SK-N-DZ (cell line): ENCODE measurements around the gene KCNH3.
"Not testable (repeated sequence)": the region's sequence is repeated elsewhere in the genome, so short reads cannot be mapped to it uniquely, and the experiment has no call there.

Experiments used
- DNase-seq: peaks from one replicate; pipeline ENCODE4 v3.0.0-alpha.2; 2015; ENCODE audit warnings: low spot score

KCNH3 gene

DNA sequence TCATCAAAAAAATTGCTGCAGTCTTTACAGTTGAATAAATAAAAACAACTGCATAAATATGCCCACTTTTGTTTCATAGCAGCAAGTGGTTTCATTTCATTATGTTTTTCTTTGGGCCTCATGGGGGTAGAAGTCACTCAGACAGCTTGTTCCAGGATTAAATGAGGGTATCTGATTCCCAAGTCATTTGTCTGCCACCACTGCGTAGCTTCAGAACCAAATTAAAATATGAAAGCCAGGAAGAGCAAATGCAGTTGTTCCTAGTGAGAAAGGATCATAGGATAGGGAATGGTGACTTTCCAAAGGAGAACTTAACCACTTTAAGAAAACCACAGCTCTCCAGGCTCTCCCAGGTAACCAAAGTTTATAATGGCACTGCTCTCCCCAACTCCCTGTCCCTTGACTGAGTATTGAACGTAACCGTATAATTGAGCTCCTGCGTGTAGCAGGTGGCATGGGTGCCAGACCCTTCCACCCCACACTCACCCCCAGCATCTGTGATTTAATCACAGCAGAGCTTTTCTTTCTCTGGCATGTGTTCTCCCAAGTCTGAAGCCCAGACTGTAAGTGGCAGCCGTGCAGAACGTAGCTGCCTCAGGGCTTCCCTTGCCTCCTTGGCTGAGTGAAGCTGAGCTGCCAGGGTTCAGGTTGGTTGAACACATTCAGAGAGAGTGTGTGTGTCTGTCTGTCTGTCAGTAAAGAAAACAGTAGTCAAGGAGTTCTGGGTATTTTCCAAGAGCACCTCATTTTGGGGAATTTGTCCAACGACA is 11.3 kb upstream of the KCNH3 start:
- DNase-seq: no peak

DNA sequence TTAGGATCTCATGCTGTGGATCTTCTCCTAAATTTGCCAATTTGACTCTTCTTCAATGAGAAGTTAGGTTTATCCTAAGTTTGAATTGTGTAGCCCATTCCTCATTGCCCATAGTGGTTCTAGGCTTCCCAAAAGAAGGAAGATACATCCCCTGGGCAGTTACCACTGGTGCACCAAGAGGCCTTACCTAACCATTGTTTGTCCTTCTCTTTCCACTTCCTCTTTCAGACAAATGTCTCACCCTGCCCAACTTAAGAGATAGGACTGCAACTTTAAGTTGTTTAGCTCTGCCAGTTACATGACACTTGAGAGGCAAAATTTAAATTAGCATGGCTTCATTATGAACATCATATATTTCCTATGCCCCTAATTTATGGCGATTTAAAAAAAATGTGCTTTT is 9.4 kb upstream of the KCNH3 start:
- DNase-seq: no peak

DNA sequence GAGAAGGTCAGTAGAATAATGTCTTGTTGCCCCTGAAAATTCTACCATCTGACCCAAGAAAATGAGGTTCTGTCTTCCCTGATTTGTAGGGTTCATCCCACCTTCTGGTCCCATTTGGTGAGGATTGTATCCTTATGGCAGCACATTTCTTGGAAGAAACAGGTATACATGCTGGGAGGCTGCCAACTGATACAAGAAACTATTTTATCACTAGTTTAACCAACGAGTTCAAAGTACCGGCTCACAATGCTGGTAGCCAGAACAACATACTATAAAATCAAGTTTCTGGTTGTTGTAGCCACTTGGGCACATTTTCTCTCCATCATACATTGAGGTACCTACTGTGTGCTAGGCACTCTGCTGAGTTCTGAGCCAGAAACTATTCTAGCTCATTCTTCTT is 7.1 kb upstream of the KCNH3 start:
- no peak for DNase-seq

DNA sequence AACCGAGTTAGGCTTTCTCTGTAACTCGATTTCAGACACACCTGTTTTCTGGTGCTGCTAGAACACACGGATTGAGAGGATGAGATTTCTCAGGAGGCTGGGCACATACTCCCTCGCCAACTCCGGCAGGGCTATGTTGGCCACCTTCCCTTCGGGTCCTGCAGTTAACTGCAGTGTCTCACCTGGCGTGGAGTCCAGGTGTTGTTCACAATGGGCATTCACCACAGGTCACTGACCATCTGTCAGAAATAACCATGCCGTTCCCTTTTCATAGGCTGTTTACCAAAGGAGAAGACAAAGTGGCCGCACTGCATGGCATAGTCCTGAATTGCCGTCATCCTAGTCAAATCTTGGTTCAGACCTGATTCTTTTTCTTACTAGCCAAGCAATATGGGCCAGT is 5.5 kb upstream of the KCNH3 start:
- peak; percentile 56 for DNase-seq

DNA sequence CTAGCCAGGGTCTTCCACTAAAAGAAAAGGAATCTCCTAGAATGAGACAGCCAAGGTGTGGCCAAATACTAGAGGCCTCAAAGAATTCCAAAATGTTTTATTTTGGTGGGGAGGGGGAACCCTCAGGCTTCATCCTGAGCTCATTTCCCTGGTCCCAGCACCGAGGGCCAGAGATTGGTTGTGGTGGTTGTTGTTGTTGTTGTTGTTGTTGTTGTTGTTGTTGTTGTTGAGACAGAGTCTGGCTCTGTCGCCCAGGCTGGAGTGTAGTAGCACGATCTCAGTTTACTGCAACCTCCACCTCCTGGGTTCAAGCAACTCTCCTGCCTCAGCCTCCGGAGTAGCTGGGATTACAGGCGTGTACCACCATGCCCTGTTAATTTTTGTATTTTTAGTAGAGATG is 4.7 kb upstream of the KCNH3 start:
- DNase-seq: not testable (repeated sequence)

DNA sequence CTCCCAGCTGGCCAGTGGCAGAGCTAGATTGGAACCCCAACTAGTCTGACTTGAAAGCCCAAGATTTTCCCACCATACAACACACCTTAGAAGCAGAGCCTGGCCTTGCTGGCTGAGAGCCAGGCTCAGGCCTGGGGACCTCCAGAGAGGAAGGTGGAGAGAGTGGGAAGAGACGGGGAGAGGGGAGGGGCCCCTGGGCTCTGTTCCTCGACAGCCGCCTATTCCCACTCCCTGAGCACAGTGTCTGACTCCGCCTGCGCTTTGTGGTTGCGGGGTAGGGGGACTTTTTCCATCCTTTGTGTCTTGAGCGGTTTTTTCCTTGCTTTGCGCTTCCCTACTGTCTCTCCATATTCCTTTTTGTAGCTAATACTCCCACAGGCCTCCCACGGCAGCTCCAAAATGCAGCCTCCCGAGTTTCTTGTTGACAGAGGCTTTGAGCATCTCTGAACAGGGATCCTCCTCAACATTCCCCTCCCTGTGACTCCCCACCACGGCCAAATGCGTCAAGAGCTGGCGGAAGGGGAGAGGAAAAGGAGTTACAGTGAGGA is 4.0 kb upstream of the KCNH3 start:
- DNase-seq: peak; percentile 73

DNA sequence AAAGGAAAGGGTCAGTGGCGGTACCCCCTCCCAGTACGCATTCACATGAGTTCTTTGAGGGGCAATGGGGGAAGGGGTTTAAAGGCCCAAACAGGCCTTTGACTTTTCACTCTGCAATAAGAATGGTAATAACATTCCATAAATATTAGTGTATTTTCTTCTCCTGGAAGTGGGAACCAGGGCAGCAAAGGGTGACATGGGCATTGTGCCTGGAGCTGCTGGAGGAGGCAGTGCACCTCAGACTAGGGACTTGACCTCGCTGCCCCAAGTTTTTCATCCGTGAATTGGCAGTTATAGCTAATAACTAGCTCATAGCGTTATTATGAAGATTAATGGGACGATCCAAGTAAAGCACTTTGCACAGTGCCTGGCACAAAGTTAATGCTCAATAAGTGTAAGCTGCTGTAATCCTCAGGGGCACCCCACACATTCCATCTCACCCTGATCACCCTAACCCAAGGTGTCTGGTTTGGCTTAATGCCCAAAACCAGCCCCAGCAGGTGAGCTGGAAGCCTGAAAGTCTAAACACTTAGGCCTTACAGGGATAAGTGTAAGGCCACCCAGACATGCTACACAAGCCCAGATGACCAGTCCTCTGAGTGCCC is 2.8 kb upstream of the KCNH3 start:
- DNase-seq: no peak

DNA sequence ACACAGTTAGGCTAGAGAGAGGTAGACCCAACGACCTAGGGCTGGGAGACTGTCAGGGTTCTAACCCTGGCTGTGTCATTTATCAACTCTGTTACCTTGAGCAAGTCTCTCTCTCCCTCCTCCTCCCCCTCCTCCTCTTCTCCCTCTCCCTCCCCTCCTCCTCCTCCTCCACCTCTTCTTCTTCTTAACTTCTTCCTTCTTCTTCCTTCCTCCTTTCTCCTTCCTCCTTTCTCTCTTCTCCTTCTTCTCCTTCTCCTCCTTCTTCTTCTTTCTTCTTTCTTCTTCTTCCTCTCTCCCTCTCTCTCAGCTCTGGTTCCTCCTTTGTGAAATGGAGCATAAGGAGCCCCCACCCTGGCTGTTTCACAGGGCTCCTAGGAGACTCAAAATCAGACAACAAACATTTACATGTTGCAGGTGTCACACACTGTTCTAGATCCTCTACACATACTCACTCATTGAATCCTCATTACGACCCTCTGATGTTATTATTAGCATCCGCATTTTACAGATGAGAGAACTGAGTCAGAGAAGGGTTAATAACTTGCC is 2.2 kb upstream of the KCNH3 start:
- DNase-seq: no peak

DNA sequence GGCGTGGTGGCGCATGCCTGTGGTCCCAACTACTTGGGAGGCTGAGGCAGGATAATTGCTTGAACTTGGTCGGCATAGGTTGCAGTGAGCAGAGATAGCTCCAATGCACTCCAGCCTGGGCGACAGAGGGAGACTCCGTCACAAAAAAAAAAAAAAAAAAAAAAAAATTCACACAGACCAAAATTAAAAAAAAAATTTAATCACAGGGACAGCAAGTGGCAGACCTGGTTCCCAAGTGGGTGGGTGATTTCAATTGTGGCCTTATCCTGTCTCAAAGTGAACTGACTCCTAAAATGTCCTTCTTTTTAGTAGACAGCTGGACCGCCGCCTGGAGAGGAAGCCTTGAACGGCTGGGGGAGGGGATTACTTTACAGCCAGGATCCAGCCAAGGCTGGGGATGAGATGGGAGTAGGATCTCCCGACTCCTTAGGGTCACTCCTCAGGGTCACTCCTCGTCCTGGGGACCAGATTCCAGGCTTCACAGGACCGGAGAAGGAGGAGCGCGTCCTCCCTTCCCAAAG is 1.5 kb upstream of the KCNH3 start:
- DNase-seq: peak; percentile 37

DNA sequence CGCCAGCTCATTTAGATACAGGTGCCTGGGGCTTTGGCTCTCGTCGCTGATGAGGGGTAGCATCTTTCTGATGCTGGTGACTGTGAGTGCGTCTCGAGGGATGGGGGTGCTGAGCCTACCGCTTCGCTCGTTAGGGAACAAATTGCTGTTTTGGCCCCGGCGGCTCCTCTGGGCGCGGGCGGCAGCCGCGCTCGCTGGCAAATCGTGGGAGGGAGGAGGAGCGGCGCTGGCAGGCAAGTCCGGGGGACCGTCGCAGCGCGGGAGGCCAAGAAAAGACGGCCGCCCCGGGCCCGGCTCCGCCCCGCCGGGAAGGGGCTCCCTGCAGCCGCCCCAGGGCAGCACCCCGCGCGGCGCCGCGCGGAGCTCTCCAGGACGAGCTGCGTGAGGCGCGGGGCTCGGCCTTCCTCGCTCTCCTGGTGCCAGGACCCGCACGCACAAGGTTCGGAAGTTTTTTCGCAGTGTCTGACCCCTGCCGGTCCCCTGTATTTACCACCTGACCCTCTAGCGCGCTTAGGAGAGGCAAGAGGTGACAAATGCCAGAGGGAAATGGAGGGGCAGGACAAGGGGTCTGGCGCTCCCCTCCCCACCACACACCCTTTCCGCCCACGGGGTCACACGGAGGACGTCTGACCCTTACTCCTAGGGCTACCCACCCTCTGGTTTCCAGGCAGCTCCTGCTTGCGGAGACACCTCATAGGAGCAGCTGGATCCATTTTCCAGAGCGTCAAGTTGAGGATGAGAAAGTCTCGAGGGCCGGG is 899 bp upstream of the KCNH3 start:
- no peak for DNase-seq

DNA sequence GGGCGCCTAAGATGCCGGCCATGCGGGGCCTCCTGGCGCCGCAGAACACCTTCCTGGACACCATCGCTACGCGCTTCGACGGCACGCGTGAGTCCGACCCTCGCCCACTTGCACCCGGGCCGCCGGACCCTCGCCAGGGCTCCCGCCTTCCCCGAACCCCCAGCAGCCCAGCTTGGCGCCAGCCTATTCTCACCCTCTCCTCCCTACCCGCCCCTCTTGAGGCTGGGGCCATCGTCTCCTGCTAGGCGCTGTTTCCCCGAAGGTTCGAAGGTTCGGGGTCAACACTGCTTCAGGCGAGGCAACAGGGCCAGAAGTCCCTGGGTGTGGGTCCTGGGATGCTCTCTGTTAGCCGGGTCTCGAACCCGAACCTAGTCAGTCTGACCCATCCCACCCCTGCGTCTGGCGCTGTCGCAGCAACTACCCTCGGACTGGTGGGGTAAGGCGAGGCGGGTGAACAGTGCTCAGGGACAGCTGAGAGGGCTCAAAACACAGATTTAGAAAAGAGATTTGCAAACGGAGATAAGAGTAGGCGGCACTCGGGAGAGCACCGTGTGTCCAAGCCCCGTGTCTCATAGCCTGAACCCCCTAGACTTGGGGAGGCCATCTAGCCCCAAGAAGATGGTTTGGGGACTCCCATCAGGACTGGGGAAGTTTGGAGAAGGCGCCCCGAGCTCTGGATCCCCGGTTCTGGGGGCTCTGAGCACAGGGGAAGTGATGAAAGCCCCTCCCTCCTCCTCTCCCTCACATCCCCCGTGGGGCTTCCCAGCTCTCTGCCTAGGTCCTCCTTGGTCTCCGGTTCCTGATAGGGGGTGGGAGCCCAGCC is 787 bp downstream of the KCNH3 start:
- DNase-seq: no peak

DNA sequence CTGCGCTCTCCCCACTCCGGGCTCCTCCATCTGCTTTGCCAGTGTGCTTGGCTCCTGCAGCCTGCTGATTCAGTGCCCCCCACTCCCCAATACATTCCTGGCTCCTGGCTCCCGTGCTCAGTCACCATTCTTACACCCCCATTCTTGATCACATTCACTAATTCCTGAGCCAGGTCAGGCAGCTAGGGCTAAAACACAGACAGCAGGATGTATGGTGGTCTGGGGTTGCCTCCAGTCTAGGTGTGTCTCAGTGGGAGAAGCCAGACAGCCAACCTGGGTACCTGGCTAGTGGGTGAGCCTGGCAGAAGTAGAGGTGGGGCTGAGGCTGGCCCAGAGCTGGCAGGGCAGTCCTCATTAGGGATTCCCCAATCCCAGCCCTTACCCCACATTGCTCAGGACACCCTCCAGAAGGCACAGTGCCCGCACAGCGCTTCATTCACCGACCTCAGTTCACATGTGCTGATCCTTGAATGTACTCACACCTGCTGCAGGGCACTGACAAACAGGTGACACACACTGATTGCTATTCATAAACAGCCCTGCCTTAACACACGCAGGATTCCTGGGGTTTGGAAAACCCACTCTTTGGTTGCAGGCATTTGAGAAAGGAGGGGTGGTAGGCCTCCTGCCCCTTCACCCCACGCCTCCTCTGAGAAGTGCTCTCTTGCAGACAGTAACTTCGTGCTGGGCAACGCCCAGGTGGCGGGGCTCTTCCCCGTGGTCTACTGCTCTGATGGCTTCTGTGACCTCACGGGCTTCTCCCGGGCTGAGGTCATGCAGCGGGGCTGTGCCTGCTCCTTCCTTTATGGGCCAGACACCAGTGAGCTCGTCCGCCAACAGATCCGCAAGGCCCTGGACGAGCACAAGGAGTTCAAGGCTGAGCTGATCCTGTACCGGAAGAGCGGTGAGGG is 1.7 kb downstream of the KCNH3 start:
- no peak for DNase-seq

DNA sequence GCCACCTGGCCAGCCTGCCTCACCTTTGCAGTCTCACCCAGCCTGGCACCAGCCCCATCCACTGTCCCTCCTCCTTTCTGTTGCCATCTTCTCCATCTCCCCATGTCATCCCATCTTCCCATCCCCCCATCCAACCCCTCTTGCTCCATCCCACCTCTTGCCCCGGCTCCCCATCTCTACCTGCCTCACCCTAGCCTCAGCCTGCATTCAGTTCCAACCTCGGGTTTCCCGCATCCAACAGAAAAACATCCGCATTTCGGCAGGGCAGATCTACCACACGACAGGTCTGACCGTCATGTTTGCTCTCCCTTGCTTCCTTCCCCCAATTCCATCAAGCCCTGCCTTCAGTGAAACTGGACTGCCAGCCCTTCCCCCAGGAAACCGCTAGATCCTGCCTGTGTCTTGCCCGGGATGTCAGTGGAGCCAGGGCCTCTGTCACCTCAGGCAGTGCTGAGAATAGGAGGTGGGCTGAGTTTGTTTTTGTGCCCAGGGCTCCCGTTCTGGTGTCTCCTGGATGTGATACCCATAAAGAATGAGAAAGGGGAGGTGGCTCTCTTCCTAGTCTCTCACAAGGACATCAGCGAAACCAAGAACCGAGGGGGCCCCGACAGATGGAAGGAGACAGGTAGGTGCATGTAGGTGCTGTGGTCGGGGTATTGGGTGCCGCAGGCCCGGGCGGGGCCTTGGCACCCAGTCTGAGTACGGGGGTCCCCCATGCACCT is 2.5 kb downstream of the KCNH3 start:
- no peak for DNase-seq

DNA sequence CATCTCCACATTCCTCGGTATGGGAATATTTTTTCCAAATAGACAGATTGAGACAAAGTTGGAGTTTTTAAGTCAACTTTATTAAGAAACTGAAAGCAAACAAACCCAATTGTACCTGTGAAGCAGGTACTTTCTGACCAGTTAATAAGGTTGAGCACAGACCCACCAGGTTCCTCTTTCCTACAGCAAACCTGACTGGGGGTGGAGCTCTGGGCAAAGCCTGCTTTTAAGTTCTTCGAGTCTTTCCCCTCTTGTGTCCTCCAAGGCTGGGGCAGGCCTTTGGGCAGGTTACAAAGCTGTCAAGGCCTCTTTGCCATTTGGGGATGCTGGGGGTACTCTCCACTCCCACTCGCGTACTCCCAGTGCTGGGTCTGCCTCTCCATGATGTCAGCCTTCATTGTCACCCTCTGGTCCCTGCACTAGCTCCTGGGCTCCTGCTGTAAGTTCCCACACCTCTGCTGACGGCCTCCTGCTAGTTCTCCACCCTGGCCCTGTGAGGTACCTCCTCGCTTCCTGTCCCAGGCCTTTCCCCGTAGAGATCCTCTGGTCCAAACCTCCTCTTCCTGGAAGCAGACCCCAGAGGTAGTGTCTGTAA is 3.2 kb downstream of the KCNH3 start:
- DNase-seq: no peak

DNA sequence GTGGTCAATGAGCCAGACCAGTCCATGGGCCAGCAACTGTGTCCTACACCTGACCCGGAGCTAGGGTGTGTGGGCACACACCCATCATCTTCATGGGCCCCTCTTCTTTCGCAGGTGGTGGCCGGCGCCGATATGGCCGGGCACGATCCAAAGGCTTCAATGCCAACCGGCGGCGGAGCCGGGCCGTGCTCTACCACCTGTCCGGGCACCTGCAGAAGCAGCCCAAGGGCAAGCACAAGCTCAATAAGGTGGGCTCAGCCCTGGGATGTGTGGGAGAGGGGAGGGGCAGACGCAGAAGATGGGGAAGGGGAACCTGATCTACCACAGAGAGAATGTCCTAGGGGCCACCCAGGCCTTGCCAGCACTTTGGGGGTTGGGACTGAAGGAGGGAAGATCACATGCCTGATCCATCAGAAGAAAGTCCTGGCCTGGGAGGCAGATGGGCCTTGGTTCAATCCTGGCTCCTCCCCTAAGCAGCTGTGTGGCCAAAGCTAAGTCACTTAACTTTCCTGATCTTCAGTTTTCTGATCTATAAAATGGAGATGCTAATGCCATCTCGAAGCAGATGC is 3.8 kb downstream of the KCNH3 start:
- DNase-seq: no peak

DNA sequence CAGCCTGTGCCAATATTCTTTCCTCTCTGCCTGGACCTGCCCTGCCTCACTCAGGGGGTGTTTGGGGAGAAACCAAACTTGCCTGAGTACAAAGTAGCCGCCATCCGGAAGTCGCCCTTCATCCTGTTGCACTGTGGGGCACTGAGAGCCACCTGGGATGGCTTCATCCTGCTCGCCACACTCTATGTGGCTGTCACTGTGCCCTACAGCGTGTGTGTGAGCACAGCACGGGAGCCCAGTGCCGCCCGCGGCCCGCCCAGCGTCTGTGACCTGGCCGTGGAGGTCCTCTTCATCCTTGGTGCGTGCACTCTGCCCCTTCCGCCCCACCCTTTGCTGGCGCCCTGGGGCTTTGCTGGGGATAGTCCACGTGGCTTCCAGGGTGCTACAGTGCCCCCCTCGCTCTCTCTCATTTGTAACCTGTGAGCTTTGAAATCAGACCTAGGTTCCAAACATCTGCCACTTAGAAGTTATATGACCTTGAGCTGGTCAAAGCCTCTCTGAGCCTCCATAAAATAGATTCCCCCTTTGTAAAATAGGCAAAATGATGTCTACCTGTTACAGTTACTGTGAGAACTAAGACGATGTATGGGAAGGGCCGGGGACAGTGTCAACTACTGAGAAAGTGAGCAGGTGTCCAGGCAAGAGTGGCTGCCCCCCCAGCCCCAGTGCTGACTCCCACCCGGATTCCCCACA is 4.5 kb downstream of the KCNH3 start:
- no peak for DNase-seq

DNA sequence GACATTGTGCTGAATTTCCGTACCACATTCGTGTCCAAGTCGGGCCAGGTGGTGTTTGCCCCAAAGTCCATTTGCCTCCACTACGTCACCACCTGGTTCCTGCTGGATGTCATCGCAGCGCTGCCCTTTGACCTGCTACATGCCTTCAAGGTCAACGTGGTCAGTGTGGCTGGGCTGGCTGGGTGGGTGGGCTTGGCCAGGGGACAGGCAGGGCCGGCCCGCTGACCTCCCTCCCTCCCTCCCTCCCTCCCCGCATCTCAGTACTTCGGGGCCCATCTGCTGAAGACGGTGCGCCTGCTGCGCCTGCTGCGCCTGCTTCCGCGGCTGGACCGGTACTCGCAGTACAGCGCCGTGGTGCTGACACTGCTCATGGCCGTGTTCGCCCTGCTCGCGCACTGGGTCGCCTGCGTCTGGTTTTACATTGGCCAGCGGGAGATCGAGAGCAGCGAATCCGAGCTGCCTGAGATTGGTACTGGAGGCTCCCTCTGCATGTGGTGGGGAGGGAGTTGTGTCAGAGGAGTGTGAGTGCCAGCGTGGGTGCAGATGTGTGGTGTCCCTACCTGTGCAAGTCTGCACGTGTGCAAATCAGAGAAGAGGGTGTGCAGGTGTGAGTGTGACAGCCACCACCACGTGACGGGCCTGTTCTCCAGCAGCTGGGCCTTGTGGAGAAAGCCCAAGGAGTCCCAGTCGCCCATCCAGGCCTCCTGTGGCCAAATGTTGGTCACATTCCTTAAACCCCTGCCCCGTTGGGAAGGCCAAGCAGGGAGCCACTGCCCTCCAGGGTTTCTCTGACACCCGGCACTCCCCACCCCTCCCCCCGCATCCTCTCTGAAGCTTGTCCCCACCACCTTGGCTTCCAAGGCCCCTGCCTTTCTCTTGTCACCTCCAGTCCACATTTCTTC is 5.3 kb downstream of the KCNH3 start:
- no peak for DNase-seq
